Heart right ventricle (tissue), 16 donors: ENCODE measurements around the gene SLC22A23. TPM values are rescaled to one million over a fixed set of nuclear protein-coding genes. Genes with fewer than 3 reads are reported as not detected.
"Not testable (repeated sequence)": the region's sequence is repeated elsewhere in the genome, so short reads cannot be mapped to it uniquely, and the experiment has no call there.

ENCODE experiments used
- ATAC-seq, 8 donors: fragments of 200-7000 bp; cut with Tn5 transposase; one replicate each; pipeline ENCODE4 v1.9.1; 2020; ENCODE audit warnings: mild to moderate bottlenecking in 8 of 8, moderate library complexity in 8 of 8, moderate number of reproducible peaks in 1 of 8
- DNase-seq, 2 donors: peaks; one replicate each; pipeline ENCODE4 v3.0.0-alpha.2; 2020
- H3K27ac ChIP-seq, 10 donors: fragments of 200-600 bp; sonication (generic) in 2 of 10; one replicate each; pipeline versions ENCODE4 v1.5.0 to v1.8.0; 2020 to 2022; ENCODE audit warnings: mild to moderate bottlenecking in 3 of 10
- H3K27me3 ChIP-seq, 7 donors: fragments of 200-600 bp; one replicate each; pipeline ENCODE4 v1.8.0; 2021 to 2022; ENCODE audit warnings: mild to moderate bottlenecking in 2 of 7
- H3K36me3 ChIP-seq, 9 donors: fragments of 200-600 bp; sonication (generic) in 1 of 9; one replicate each; pipeline versions ENCODE4 v1.5.0 to v1.8.0; 2020 to 2022; ENCODE audit warnings: mild to moderate bottlenecking in 2 of 9
- H3K4me1 ChIP-seq, 9 donors: fragments of 200-600 bp; sonication (generic) in 1 of 9; one replicate each; pipeline versions ENCODE4 v1.5.0 to v1.8.0; 2020 to 2022; ENCODE audit warnings: mild to moderate bottlenecking in 4 of 9
- H3K4me3 ChIP-seq, 10 donors: fragments of 200-600 bp; sonication (generic) in 2 of 10; one replicate each; pipeline versions ENCODE4 v1.5.0 to v1.8.0; 2020 to 2022; ENCODE audit warnings: mild to moderate bottlenecking in 7 of 10, moderate library complexity in 2 of 10
- H3K9me3 ChIP-seq, 11 donors: fragments of 200-600 bp in 10 of 11; sonication (generic) in 2 of 11; one replicate each; pipeline versions ENCODE4 v1.5.0 to v1.8.0; 2013 to 2022; ENCODE audit warnings: mild to moderate bottlenecking in 2 of 11, control low read depth in 1 of 11, moderate library complexity in 1 of 11
- WGBS, 2 donors: extraction: QIAGEN DNeasy Blood & Tissue Kit; methylation state at CpG; one replicate each; pipeline ENCODE4 v1.1.7; 2013; ENCODE audit warnings: inconsistent platforms in 1 of 2; 5-methylcytosine and 5-hydroxymethylcytosine counted together
- intact Hi-C, 10 donors: fragments of 100-400 bp; cut with DNase I; formaldehyde crosslinking; loops; one replicate each; pipeline versions ENCODE4 v1.11.1 to v1.14.2; 2022
- polyA plus RNA-seq, 2 donors: library from polyadenylated mRNA; stranded (reverse); fragments of 200-250 nt; gene quantifications; one replicate each; pipeline ENCODE4 v1.2.3, GENCODE V29; 2013
- total RNA-seq, 10 donors: library from RNA; stranded (reverse); fragmentation: NEBNext Ultra II Directional in 3 of 10; extraction: Animal tissue kit (Norgen Biotek cat#: 25700) in 3 of 10; gene quantifications; one replicate each; pipeline versions ENCODE4 v1.2.1 to v1.2.4, GENCODE V29; 2021 to 2023
- TF ChIP-seq, protein P1 (sequence below), 9 donors: fragments of 200-600 bp; sonication (generic) in 2 of 9; IDR thresholded peaks; one replicate each; pipeline versions ENCODE4 v1.5.0 to v1.8.0; 2021 to 2022; ENCODE audit warnings: antibody characterized with exemption in 9 of 9, mild to moderate bottlenecking in 5 of 9, moderate library complexity in 1 of 9
- donor health status: Arrhythmogenic right ventricular cardiomyopathy.
- donor health status: ischemic (EF 13 %, LVEDD 7.1; RV severe dilation, severe dysfunction).
- donor health status: healthy with polysubstance abuse.
- donor health status: DM: no; HTN: yes; CAD: no.
- donor health status: DM: no; HTN: no; CAD: no.
- donor health status: ischemic (EF 25% LVEDD 6.9; RV normal size, moderate dysfunction).
- donor health status: ischemic (EF 25% LVEDD 5.7; RV mildly dilated, moderate dysfunction).
- donor health status: healthy.
- donor health status: DM: yes; HTN: yes; CAD: no.
- donor health status: Ischemic cardiomyopathy.
- donor health status: ischemic (EF 35%, LVEDD 5.7; RV mildly dilated, moderate dysfunction).
- donor health status: nonischemic (EF 11% LVEDD 7.7; RV severe dilation, severe dysfunction).
- donor health status: DM: yes; HTN: yes; CAD: no.
- donor health status: PGD.
- donor health status: ischemic (EF 29% LVEDD 5.4; RV normal size, mild dysfunction).
- donor health status: nonischemic (EF 23%, LVEDD 6.1; RV moderate dilation, normal function).

The SLC22A23 gene
- total and polyA plus RNA-seq, 12 donors, result 1.9 to 7.8 (median 5.1) TPM

DNA sequence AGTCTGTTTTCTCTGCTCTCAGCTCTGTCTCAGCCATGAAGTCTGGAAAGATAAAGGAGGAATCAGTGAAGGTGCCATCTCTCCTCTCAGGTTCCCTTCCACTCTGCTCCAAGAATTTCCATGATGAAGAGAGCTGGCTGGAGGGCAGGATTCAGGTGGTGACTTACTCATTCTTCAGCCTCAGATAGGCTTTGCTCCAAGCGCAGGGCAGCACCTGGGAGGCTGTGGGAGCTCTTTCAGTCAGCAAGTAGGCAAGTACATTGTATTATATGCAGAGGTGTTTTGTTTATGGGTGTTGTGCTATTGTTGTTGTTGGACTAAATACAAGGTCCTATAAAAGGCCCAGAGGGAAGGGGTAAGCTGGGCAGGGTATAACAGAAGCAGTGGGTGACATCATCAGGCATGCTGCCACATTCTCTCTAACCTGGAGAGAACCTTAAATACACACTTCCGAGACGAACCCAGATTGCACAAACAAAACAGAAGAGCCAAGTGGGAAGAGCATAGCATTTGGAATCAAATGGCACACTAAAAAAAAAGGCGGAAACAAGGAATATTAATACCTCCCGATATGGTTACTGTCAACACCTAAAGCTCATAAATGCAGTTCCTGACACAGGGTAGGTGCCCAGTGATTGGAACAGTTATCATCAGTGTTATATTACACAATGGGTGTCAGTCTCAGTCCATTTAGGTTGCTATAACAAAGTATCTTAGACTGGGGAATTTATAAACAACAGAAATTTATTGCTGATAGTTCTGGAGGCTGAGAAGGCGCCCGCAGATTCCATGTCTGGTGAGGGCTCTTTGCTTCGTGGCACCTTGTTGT, 212.6 kb downstream of the SLC22A23 start:
- TF ChIP-seq, protein P1, sequence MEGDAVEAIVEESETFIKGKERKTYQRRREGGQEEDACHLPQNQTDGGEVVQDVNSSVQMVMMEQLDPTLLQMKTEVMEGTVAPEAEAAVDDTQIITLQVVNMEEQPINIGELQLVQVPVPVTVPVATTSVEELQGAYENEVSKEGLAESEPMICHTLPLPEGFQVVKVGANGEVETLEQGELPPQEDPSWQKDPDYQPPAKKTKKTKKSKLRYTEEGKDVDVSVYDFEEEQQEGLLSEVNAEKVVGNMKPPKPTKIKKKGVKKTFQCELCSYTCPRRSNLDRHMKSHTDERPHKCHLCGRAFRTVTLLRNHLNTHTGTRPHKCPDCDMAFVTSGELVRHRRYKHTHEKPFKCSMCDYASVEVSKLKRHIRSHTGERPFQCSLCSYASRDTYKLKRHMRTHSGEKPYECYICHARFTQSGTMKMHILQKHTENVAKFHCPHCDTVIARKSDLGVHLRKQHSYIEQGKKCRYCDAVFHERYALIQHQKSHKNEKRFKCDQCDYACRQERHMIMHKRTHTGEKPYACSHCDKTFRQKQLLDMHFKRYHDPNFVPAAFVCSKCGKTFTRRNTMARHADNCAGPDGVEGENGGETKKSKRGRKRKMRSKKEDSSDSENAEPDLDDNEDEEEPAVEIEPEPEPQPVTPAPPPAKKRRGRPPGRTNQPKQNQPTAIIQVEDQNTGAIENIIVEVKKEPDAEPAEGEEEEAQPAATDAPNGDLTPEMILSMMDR (IDR thresholded peaks at IDR 0.05), result no peak
- Histone ChIP-seq H3K4me1 (peaks cover 0 to 11% (median 0%) of the 10 kb centered on the region in 9 donors), H3K4me3 (no peak overlapping the region), H3K27ac (no peak overlapping the region), H3K36me3 (no peaks in the 10 kb centered on the region), H3K27me3 (peaks cover 0 to 33% (median 13%) of the 10 kb centered on the region in 7 donors), H3K9me3 (no peaks in the 10 kb centered on the region)
- intact Hi-C loops, result no loop called here
- 93% methylated on average over 8 of the region's 8 CpGs for WGBS, 2 donors
- DNase-seq (no peak), ATAC-seq (no peak)

DNA sequence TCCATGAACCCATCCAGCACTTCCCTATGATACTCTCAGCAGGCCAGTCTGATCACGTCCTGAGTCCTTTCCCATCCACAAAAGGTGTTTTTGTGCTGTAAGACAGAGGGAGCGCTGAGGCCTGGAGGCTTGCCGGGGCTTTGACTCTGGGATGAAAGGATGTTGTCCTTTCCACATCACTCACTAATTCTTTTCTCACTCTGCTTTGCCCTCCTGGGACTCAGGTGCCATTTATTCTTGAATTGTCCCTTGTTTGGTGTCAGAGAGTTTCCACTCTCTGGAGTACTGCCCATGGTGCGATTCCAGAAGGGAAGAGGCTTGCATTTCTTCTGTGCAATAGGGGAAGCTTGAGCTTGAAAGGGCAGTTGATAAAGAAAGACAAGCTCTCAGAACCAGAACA, 214.1 kb downstream of the SLC22A23 start:
- Histone ChIP-seq H3K27ac (no peak overlapping the region), H3K4me1 (peaks cover 0 to 6% (median 0%) of the 10 kb centered on the region in 9 donors), H3K36me3 (no peaks in the 10 kb centered on the region), H3K27me3 (peaks cover 0 to 29% (median 8%) of the 10 kb centered on the region in 7 donors), H3K4me3 (no peak overlapping the region), H3K9me3 (no peaks in the 10 kb centered on the region)
- ATAC-seq (no peak), DNase-seq (no peak)
- TF ChIP-seq, protein P1 (IDR thresholded peaks at IDR 0.05), result no peak
- intact Hi-C loops, result no loop called here
- 85 to 89% methylated on average over 4 of the region's 4 CpGs for WGBS, 2 donors

DNA sequence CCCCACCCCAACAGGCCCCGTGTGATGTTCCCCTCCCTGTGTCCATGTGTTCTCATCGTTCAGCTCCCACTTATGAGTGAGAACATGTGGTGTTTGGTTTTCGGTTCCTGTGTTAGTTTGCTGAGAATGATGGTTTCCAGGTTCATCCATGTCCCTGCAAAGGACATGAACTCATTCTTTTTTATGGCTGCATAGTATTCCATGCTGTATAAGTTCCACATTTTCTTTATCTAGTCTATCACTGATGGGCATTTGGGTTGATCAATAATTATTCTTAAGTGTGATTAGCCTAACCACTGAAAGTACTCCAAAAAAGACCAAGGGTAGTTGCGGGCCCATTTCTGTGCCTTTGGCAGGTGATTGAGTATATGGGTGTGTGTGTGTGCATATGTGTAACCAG, 215.1 kb downstream of the SLC22A23 start:
- 93 to 97% methylated on average over 4 of the region's 4 CpGs for WGBS, 2 donors

DNA sequence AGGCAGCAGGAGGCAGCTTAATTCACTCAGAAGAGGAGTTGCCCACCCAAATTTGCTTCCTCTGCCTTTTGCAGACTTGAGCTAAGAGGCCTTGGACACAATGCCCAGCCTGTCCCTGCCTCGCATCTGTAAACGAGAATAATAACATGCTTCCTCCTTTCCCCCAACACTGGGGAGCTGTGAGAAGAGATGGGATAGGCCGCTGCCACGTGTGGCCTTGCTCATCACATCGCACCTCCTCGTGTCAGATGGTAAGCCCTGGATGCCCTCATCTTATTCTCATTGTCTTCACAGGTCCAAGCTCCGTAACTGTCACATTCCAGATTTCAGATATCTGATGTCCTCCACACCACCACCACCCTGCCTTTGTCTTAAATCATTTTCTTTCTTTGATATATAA, 216.3 kb downstream of the SLC22A23 start:
- Histone ChIP-seq H3K27me3 (peaks cover 0 to 32% (median 12%) of the 10 kb centered on the region in 7 donors), H3K9me3 (no peaks in the 10 kb centered on the region), H3K36me3 (no peaks in the 10 kb centered on the region), H3K4me1 (no peaks in the 10 kb centered on the region), H3K4me3 (no peak overlapping the region), H3K27ac (no peak overlapping the region)
- ATAC-seq (no peak), DNase-seq (no peak)
- TF ChIP-seq, protein P1 (IDR thresholded peaks at IDR 0.05), result no peak
- intact Hi-C loops, result no loop called here
- whole genome bisulfite sequencing, 2 donors, result 65 to 68% methylated on average over 7 of the region's 7 CpGs

More for the DNA sequence above, 215.1 kb downstream of the SLC22A23 start:
- H3K36me3 ChIP-seq, ATAC-seq, H3K4me1 ChIP-seq, H3K9me3 ChIP-seq, H3K4me3 ChIP-seq, intact Hi-C loops, DNase-seq, H3K27ac ChIP-seq: not testable (repeated sequence)
- peaks cover 0 to 26% (median 7%) of the 10 kb centered on the region in 7 donors for H3K27me3 ChIP-seq
